Activated CD8-positive, alpha-beta memory T cell treated with anti-CD3 and anti-CD28 coated beads, Interleukin-2, amount 10 ng/mL, durations not matched to agents 7 days and 5 days (primary cell): ENCODE measurements around the gene PSG6. TPM values are rescaled to one million over a fixed set of nuclear protein-coding genes. Genes with fewer than 3 reads are reported as not detected.
A peak's percentile ranks its signal among the peaks of the same experiment; 100 is the strongest.
"Not testable (repeated sequence)": the region's sequence is repeated elsewhere in the genome, so short reads cannot be mapped to it uniquely, and the experiment has no call there.

Source experiments
- ATAC-seq: fragments of 150-1000 bp; cut with Tn5 transposase; one replicate; pipeline ENCODE4 v1.10.0; 2021; ENCODE audit warnings: moderate library complexity
- CTCF ChIA-PET: fragments of 350-600 bp; sonication (Branson Sonifier 250); formaldehyde crosslinking; loops from one replicate; lab custom pipeline; 2021; ENCODE audit warnings: antibody characterized with exemption; lab: Charles Lee
- DNase-seq: peaks from one replicate; pipeline ENCODE4 v3.0.0-alpha.2; 2020
- H3K27ac Mint-ChIP-seq: one replicate; pipeline ENCODE4 v1.8.0; 2021; ENCODE audit warnings: mild to moderate bottlenecking, mixed read lengths
- H3K27me3 Mint-ChIP-seq: one replicate; pipeline ENCODE4 v1.8.0; 2021; ENCODE audit warnings: mixed read lengths
- H3K36me3 Mint-ChIP-seq: one replicate; pipeline ENCODE4 v1.8.0; 2021; ENCODE audit warnings: mild to moderate bottlenecking, mixed read lengths
- H3K4me1 Mint-ChIP-seq: one replicate; pipeline ENCODE4 v1.8.0; 2021; ENCODE audit warnings: mixed read lengths
- H3K4me3 Mint-ChIP-seq: one replicate; pipeline ENCODE4 v1.8.0; 2021; ENCODE audit warnings: mild to moderate bottlenecking, moderate library complexity, mixed read lengths
- H3K9me3 Mint-ChIP-seq: one replicate; pipeline ENCODE4 v1.8.0; 2022; ENCODE audit warnings: low read depth, mixed read lengths
- total RNA-seq, 2 experiments: library from RNA; stranded (reverse); gene quantifications; one replicate each; pipeline ENCODE4 v1.2.3, GENCODE V29; 2021

The PSG6 gene
- total RNA-seq, 2 experiments from 2014 or later = not detected

DNA sequence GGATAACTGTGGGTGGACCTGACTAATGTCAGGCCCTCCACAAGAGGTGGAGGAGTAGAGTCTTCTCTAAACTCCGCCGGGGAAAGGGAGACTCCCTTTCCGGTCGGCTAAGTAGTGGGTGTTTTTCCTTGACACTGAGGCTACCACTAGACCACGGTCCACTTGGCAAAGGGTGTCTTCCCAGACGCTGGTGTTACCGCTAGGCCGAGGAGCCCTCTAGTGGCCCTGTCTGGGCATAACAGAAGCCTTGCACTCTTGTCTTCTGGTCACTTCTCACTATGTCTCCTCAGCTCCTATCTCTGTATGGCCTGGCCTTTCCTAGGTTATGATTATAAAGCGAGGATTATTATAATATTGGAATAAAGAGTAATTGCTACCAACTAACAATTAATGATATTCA lies 5.4 kb upstream of the PSG6 start:
- ATAC-seq, H3K36me3 Mint-ChIP-seq, H3K9me3 Mint-ChIP-seq, H3K27ac Mint-ChIP-seq, H3K4me1 Mint-ChIP-seq, CTCF ChIA-PET, H3K4me3 Mint-ChIP-seq, H3K27me3 Mint-ChIP-seq: not testable (repeated sequence)
- DNase-seq = peak; percentile 51

DNA sequence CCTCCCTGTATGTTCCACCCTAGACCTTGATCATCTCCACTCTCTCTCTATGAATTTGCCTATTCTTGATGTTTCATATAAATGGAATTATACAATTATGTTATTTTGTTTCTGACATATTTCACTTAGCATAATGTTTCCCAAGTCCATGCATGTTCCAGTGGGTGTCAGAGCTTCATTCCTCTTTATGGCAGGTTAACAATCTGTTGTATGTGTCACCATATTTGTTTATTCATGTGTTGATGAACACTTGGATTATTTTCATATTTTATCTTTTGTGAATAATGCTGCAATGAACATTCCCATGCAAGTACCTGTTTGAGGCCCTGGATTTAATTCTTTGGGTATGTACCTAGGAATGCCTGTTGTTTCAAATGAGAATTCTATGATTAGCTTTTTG lies 3.3 kb upstream of the PSG6 start:
- H3K36me3 Mint-ChIP-seq, H3K27ac Mint-ChIP-seq, CTCF ChIA-PET, H3K9me3 Mint-ChIP-seq, ATAC-seq, H3K4me3 Mint-ChIP-seq, H3K27me3 Mint-ChIP-seq, H3K4me1 Mint-ChIP-seq, DNase-seq: not testable (repeated sequence)

DNA sequence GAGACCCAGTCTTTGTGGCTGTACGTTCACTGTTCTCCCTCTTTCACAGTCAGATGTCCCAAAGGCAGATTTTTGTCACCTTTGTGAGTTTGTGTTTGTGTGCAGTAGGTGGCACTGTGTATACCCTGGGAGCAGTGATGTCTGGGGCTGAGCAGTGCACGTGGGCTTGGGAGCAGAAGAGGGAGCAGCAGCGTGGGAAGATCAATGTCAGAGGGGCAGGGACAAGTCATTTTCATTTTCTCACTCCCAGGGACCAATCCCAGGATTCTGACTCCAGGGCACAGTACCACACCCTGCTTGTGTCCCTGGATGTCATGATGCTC lies 2.0 kb upstream of the PSG6 start:
- ATAC-seq = no peak
- Mint-ChIP-seq H3K9me3 (no peaks in the 10 kb centered on the region), H3K27me3 (peaks cover 2% of the 10 kb centered on the region), H3K4me1 (no peaks in the 10 kb centered on the region), H3K4me3 (no peak overlapping the region), H3K27ac (no peak overlapping the region), H3K36me3 (no peaks in the 10 kb centered on the region)
- CTCF ChIA-PET = no interaction called here
- no peak for DNase-seq

DNA sequence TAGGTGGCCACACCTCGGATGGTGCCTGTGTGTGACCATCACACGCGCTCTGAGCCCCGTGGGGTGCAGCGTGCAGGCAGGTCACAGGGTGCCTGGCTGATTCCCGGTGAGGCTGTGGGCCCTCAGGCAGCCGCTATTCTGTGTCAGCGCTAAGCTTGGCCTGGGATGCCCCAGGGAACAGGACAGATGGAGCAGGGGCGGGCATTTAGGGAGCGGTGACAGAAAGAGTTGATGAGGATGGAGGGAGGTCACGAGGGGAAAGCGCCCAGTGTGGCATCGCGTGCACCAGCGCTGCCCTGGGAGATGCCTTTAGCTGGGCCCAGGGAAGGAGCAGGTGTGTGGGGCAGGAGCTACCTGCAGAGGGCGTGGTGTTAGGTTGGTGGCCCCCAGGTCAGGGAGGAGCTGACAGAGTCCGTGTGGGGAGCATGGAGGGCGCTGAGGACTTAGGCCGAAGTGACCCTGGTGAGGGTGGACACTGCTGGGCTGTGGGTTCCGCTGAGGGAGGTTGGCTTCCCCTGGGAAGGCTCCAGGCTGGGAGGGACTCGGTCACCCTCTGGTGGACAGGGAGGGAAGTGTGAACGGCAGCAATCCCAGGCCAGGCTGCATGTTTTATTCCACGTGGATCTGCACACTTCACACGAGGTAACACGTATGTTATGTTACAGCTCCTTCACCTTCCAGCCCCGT lies 1.5 kb upstream of the PSG6 start:
- H3K36me3 Mint-ChIP-seq, H3K4me1 Mint-ChIP-seq, H3K9me3 Mint-ChIP-seq, H3K27me3 Mint-ChIP-seq, DNase-seq, H3K4me3 Mint-ChIP-seq, CTCF ChIA-PET, H3K27ac Mint-ChIP-seq, ATAC-seq: not testable (repeated sequence)

DNA sequence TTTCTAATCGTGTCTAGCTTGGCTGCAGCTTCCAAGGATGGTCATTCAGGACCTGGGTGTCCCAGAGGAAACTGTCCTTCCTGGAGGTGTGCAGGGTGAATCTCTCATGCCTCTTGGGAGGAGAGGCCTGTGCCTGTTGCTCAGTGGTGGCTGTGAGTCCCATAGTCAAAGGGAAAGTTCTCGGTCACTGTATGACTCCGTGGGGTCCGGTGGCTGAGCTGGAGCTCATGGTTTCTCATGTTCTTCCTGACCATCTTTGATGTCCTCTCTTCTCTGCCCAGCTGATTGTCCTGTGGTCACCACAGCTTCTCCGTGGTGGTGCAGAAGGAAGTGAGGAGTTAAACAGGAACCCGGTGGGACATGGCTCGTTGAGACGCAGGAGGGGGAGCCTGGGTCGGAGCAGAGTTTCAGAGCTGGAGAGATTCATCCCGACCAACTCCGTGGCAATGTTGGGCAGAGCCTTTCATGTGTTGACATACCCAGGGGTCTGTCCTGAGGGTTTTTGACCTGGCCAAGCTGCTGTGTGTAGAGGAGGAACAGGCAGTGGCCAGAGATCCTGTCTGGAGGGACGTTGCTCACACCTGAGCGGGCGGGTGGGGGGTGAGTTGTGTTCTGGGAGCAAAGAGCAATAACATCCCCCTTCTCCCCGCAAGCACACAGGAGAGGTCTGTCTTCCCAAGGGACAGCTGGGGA lies 829 bp upstream of the PSG6 start:
- H3K36me3 Mint-ChIP-seq, DNase-seq, H3K9me3 Mint-ChIP-seq, CTCF ChIA-PET, H3K27ac Mint-ChIP-seq, ATAC-seq, H3K4me3 Mint-ChIP-seq, H3K27me3 Mint-ChIP-seq, H3K4me1 Mint-ChIP-seq: not testable (repeated sequence)

DNA sequence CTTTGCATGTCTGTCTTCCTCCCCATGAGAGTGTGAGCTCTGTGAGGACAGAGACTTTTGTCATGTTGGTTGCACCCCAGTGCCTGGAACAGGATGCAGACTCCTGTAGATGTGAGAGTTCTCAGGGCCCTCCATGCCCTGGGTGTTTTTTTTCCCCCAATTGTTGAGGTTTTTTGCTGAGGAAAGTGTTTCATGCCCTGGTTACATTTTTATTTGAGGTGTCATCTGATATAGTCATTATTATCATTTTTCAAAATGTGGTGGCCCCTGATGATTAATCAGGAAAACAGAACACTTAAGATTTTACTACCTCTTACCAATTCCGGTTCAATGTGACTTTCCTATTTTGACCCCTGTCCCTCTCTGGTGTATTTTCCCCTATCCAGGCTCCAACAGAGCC lies 763 bp downstream of the PSG6 start:
- H3K4me3 Mint-ChIP-seq, H3K27me3 Mint-ChIP-seq, H3K27ac Mint-ChIP-seq, H3K4me1 Mint-ChIP-seq, CTCF ChIA-PET, H3K9me3 Mint-ChIP-seq, H3K36me3 Mint-ChIP-seq, ATAC-seq, DNase-seq: not testable (repeated sequence)

DNA sequence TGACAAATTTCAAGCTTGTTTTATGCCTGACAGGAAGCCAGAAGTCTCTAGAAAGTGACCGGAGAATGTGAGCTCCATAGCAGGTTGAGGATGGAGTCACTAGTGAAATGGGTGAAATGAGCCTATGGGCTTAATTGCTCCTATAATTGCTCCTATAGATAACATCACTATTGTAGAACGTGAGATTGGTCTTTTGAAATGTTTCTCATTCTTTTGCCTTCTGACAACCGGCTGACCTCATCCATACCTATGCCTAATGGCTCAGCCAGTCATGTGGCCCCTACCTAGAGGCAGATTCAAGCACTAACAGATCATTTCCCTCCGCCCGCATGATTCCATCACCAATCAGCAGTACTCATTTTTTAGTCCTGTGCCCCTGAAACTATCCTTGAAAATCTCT lies 4.2 kb downstream of the PSG6 start:
- ATAC-seq, H3K27me3 Mint-ChIP-seq, H3K9me3 Mint-ChIP-seq, H3K4me3 Mint-ChIP-seq, H3K4me1 Mint-ChIP-seq, H3K36me3 Mint-ChIP-seq, H3K27ac Mint-ChIP-seq, DNase-seq, CTCF ChIA-PET: not testable (repeated sequence)

DNA sequence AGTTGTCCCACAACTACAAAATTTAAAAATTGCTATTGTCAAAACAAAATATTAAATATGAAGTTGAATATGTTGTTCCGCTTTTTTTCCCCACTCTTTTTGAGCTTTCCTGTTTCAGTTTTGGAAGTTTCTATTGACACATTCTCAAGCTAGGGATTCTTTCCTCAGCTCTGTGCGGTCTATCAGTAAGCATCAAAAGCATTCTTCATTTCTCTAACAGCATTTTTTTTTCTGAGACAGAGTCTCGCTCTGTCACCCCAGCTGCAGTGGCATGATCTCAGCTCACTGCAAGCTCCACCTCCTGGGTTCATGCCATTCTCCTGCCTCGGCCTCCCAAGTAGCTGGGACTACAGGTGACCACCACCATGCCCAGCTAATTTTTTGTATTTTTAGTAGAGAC lies 4.8 kb downstream of the PSG6 start:
- not testable (repeated sequence) for ATAC-seq, H3K36me3 Mint-ChIP-seq, H3K27ac Mint-ChIP-seq

DNA sequence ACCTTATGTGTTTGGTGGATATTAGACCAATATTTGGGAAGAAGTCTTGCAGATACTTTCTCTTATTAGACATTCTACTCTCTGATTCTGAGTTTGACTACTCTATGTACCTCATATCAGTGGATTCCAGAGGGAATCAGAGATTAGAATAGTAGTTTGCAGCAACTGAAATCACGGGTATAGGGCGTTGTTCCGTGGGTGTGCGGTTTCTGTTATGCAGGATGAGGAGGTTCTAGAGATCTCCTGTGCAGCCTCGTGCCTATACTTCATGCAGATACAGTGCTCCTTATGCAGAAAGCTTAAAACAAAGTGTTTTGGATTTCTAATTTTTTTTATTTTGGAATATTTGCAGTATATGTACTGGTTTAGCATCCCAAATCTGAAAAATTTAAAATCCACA lies 6.0 kb downstream of the PSG6 start:
- H3K36me3 Mint-ChIP-seq, DNase-seq, H3K9me3 Mint-ChIP-seq, H3K27ac Mint-ChIP-seq, H3K27me3 Mint-ChIP-seq, H3K4me1 Mint-ChIP-seq, CTCF ChIA-PET, H3K4me3 Mint-ChIP-seq, ATAC-seq: not testable (repeated sequence)

More for the DNA sequence above, 4.8 kb downstream of the PSG6 start:
- H3K27me3 Mint-ChIP-seq, DNase-seq, H3K4me3 Mint-ChIP-seq, H3K9me3 Mint-ChIP-seq, H3K4me1 Mint-ChIP-seq, CTCF ChIA-PET: not testable (repeated sequence)

DNA sequence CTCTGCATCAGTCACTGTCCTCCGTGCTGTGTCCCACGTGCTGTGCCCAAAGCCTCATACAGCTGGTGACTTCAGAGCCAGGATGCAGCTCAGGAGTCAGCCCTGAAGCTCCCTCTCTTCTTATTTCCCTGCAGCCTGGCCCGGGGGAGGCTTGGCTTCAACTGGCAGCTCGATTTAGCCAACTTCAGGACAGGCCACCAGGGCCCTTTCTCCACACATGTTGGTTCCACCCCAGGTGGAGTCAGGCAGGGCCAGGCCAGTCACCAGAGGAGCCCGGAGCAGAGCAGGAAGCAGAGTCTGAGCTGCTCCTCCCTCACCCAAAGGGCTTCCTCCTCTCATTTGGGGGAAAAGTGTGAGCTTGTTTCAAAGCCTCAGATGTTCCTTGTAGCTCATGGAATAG lies 11.5 kb downstream of the PSG6 start:
- H3K4me3 Mint-ChIP-seq, ATAC-seq, H3K27me3 Mint-ChIP-seq, H3K4me1 Mint-ChIP-seq, H3K27ac Mint-ChIP-seq, H3K36me3 Mint-ChIP-seq, DNase-seq, CTCF ChIA-PET, H3K9me3 Mint-ChIP-seq: not testable (repeated sequence)

DNA sequence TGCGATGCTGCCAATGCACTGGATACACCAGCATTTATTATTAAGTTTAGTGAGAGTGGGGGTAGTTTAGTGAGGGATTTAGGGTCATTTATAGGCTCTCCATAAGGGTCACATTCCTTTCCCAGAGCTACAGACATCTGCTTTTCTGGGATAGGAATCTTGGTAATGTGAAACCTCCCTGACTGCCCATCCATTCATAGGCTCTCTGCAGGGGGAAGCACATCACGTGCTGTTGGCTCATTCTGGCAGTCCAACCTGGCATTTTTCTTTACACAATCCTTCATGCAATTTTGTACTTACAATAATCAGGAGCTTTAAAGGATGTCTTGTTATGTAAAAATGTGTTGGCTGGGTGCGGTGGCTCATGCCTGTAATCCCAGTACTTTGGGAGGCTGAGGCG lies 17.1 kb downstream of the PSG6 start:
- H3K9me3 Mint-ChIP-seq, CTCF ChIA-PET, H3K27ac Mint-ChIP-seq, H3K4me3 Mint-ChIP-seq, H3K36me3 Mint-ChIP-seq, DNase-seq, ATAC-seq, H3K27me3 Mint-ChIP-seq, H3K4me1 Mint-ChIP-seq: not testable (repeated sequence)

DNA sequence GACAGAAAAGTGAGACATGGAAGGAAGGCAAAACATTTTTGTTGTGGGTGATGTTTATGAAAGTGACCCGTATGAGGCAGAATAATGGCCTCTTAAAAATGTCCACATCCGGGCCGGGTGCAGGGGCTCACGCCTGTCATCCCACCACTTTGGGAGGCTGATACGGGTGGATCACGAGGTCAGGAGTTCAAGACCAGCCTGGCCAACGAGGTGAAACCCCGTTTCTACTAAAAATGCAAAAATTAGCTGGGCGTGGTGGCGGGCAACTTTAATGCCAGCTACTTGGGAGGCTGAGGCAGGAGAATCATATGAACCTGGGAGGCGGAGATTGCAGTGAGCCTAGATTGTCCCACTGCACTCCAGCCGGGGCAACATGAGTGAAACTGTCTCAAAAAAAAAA lies 18.0 kb downstream of the PSG6 start:
- ATAC-seq, CTCF ChIA-PET, H3K36me3 Mint-ChIP-seq, DNase-seq, H3K4me1 Mint-ChIP-seq, H3K4me3 Mint-ChIP-seq, H3K27me3 Mint-ChIP-seq, H3K27ac Mint-ChIP-seq, H3K9me3 Mint-ChIP-seq: not testable (repeated sequence)

DNA sequence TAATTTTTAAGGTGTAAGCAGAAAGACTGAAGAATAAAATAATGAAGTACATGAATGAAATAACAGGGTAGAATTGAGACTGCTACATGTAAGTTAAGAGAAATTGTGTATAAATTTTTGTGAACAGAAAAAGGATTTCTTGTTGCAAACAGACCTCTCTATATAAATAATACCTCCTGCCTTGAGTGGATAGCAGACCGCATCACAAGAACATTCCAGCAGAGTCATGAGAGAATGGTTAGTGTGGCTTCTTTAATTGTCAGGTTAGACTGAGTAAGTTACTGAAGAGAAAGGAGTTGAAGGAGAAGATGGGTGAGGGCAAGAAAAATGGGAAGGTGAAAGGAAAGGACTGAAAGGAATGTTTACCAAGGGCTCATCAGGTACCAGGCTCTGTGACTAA lies 18.6 kb downstream of the PSG6 start:
- H3K36me3 Mint-ChIP-seq, DNase-seq, CTCF ChIA-PET, H3K4me3 Mint-ChIP-seq, H3K9me3 Mint-ChIP-seq, ATAC-seq, H3K27ac Mint-ChIP-seq, H3K4me1 Mint-ChIP-seq, H3K27me3 Mint-ChIP-seq: not testable (repeated sequence)

DNA sequence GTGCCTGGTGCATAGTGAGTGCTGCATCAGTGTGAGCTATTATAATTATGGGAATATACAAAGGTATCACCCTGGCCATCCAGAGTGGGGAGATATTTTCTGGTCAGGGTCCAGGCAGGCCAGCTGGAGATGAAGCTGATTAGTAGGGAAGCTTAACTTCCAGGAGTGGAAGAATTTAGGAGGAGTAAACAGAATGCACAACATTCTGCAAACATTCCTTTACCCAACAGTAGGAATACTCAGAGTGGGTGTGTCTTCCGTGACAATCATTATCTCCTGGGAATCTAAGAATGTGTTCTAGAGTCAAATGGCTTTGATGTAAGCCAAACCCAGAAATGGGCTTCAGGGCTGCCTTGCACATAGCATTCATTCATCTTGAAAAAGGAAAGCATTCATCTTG lies 19.0 kb downstream of the PSG6 start:
- H3K4me3 Mint-ChIP-seq, H3K36me3 Mint-ChIP-seq, DNase-seq, H3K27ac Mint-ChIP-seq, H3K27me3 Mint-ChIP-seq, ATAC-seq, H3K4me1 Mint-ChIP-seq, H3K9me3 Mint-ChIP-seq, CTCF ChIA-PET: not testable (repeated sequence)
